Mucosa of gallbladder (tissue), 1 donor: Measurements from ENCODE around the gene C1S. TPM values are rescaled to one million over a fixed set of nuclear protein-coding genes. Genes with fewer than 3 reads are reported as not detected.
A peak's percentile ranks its signal among the peaks of the same experiment; 100 is the strongest.

Source experiments
- DNase-seq: peaks from one replicate; pipeline ENCODE4 v3.0.0-alpha.2; 2020; ENCODE audit warnings: low spot score
- total RNA-seq: library from RNA; stranded (reverse); gene quantifications from one replicate; pipeline ENCODE4 v1.2.1, GENCODE V29; 2021
- donor health status: DM: no; HTN: no; CAD: no.

C1S gene
- total RNA-seq, 1 donor from 2014 or later, result 319 TPM

DNA sequence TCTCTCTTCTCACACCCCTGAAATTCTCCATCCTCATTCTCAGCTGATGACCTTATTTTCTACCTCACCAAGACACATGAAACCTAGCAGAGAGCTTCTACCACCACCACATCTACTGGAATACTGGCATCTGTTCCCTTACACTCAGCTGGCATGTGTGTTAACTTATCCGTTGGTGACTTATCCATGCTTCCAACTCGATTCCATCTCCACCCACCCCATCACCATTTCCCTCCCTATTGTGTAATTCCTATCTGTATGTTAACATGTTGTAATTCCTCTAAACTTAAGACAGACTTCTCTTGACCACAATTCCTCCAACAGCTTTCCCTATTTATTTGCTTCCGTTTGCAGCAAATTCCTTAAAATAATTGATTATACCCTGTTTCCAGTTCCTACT lies 15.4 kb downstream of the C1S start:
- DNase-seq, result no peak

DNA sequence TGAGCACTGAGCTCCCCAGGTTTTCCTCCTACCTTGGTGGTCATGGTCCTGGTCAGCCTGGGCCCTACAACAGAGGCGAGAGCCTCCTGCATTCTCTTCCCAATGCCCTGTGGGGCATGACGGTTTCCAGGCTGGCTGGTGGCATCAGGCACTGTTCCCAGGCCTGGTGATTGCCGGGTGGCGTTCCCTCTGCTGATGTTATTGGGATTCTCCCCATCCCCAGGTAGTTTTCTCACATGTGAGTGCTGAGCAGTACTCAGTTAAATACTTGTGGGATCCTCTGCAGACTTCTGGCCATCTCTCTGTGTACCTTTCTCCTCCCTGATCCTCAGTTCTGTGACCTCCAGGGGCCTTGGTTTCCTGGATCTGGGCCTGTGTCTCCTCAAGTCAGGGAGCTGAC lies 16.0 kb downstream of the C1S start:
- no peak for DNase-seq

DNA sequence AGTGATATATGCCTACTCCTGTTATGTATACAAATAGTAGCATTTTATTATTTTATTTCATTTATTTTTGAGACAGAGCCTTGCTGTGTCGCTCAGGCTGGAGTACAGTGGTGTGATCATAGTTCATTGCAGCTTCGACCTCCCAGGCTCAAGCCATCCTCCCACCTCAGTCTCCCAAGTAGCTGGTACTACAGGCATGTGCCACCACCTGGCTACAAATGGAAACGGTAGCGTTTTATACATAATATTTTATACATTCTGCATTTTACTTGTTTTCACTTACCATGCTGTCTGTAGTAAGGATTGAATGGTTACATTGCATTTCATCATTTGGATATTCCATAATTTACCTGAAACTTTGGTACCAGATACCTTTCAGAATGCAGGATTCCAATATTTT lies 17.6 kb downstream of the C1S start:
- DNase-seq, result no peak

- DNase-seq, result no peak
These were observed 19.3 kb downstream of the C1S start for GRCh38 chr12:7079826-7080125.

DNA sequence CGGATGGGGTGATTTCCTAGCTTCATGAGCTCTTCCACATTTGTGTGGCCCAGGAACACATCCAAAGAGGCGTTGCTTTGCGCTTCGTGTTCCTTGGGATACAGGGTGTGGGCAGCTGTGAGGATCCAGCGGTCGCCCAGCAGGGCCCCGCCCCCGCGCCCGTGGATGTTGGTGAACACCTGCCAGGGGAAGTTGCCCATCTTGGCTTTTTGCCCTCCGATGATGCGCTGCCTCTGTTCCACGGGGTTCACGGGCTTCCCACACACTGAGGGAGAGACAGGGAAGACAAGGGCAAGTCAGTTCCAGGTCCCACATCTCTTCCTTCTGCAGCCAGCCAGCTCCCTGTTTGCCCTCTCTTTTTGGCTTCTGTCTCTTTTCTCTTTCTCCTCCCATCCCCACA lies 20.5 kb downstream of the C1S start:
- DNase-seq, result no peak

DNA sequence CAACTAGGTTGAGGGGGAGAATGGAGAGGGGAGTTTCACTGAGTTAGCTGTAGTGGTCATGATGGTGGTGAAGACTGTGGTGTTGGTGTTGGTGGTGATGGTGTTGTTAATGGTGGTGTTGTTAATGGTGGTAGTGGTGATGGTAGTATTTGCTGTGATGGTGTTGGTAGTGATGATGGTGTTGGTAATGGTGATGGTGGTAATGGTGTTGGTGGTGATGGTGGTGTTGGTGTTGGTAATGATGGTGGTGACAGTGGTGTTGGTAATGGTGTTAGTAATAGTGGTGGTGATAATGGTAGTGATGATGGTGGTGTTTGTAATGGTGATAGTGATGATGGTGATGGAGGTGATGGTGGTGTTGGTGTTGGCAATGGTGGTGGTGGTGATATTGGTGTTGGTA lies 22.6 kb downstream of the C1S start:
- no peak for DNase-seq

DNA sequence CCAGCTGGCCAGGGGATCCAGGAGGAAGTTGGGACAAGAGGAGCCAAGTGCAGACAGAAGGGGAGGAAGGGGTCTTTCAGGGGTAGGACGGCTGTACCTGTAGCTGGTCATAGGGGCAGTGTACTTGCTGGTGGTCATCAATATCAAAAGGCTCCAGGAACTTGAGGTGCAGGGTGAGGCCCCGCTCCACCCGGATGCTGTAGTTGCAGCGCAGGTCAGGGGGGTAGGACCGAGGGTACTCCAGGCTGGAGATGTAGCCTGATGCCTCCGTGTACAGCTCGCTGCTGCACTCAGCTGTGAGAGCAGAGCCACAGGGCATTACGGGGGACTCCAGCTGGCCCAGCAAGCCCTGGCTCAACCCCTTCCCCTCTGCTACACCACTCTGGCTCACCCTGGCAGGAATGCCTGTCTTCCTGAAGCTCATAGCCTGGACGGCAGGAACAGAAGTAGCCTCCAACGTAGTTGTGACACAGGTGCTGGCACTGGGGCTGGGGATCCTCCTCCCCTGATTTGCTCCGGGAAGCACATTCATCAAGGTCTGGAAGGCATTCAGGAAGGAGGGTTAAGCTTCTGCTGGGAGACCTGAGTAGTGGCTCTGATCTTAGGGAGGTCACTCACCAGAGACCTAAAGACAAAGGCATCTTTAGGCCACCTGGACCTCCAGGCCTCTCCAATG lies 28.8 kb downstream of the C1S start:
- no peak for DNase-seq

- DNase-seq, result no peak
These were observed 29.9 kb downstream of the C1S start for GRCh38 chr12:7090222-7090998.

GRCh38 chr12:7091171-7091570 lies 30.7 kb downstream of the C1S start:
- no peak for DNase-seq

GRCh38 chr12:7091660-7092228 lies 31.2 kb downstream of the C1S start:
- DNase-seq, result no peak

DNA sequence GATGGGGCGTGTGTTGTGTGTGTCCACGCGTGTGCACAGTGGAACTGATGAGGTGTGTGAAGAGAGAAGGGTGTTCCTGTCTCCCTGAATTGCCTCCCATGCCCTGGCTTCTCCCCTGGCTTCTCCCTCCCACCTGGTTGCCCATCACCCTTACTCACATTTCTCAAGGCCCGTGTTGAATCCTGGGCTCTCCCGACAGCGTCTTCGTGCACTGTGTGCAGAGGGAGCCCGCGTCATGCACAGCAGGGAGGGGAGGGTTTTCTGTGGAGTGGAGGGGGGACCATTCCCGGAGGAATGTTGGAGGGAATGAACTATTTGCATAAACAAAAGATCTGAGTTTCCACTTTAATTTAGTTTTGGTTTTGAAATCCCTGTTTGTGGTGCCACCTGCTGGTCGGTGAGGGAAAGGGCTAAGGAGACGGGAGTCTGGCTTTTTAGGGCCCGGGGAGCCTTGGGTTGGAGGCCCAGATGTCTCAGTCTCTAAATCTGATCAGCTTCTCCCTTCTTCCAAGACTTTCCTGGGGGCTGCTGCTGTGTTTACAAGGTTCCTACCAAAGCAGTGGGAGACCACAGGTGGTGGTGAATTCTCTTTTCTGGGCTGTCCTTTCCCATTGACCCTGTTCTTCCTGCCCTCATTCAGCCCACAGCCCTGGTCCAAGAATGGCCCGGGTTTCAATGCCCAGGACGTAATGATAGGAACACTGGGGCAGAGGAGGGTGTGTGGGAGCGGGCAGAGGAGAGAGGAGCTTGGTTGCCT lies 31.9 kb downstream of the C1S start, which contains the start of gene C1R:
C1R (minus strand) TSS at position 217 of the 757 bp plus-strand sequence; CDS start at position 160, 57 bp downstream.
- peak; percentile 74 for DNase-seq

GRCh38 chr12:7092986-7093460 lies 32.5 kb downstream of the C1S start:
- no peak for DNase-seq

GRCh38 chr12:7093486-7093885 lies 33.0 kb downstream of the C1S start:
- no peak for DNase-seq

DNA sequence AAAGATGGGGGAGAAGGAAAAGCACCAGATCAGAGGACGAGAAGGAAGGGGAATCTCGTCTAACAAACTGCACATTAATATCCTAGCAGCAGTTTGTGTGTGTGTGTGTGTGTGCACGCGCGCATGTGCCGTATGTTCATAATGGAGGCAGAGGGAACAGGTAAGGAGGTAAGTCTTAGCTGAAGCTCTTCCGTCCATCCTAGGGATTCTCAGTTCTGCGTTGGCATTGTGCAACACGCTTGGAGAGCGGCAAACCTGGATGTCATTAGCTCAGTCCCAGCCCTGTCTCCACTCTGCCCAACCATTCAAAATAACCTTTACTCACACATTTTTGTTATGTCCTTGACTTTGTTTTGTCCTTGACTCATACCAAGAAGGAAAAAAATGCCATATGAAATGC lies 33.4 kb downstream of the C1S start:
- no peak for DNase-seq

GRCh38 chr12:7096006-7096932 lies 35.8 kb downstream of the C1S start:
- no peak for DNase-seq

DNA sequence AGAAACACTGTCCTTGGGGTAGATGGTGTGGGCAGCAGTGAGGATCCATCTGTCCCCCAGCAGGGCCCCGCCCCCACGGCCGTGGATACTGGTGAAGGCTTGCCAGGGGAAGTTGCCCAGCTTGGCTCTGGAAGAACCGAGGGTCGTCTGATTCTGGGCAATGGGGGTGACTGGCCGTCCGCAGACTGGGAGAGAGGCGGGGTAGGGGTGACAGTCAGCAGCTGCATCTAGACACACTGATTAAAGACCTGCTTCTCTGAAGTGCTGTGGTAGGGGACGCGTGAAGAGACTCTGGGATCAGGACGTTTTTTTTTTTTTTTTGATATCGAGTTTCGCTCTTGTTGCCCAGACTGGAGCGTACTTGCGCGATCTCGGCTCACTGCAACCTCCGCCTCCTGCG lies 36.5 kb downstream of the C1S start:
- DNase-seq, result no peak

- no peak for DNase-seq
These were observed 38.9 kb downstream of the C1S start for GRCh38 chr12:7099290-7099996.

- DNase-seq, result no peak
These were observed 39.7 kb downstream of the C1S start for GRCh38 chr12:7100239-7100638.

GRCh38 chr12:7101047-7101693 lies 40.7 kb downstream of the C1S start:
- no peak for DNase-seq

DNA sequence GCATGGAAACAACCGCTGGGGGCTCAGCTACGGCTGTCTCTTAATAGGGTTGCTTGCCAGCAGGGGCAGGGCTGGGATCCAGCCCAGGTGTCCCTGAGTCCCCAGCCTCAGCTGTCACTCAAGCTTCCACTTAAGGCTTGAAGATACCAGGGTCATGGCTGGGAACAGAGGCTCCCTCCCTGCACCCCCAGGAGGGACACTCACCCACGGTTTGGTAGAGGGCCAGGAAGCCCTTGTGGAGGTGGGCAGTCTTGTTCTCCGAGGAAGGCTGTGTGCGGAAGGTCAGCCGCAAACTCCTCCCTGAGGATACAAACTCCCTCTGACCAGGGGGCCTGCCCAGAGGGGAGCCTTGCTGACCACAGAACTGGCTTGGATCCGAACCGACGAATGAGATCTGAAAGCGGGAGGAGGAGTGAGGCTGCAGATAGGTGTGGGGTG lies 41.2 kb downstream of the C1S start:
- DNase-seq, result no peak
